A673 (cell line): ENCODE results near the gene CFHR5.
"Not testable (repeated sequence)": the region's sequence is repeated elsewhere in the genome, so short reads cannot be mapped to it uniquely, and the experiment has no call there.

Experiments
- EZH2 ChIP-seq: fragments of 200-600 bp; sonication (generic); IDR thresholded peaks from 2 replicates; pipeline ENCODE4 v1.6.1; 2017; ENCODE audit warnings: borderline replicate concordance, low read depth, mild to moderate bottlenecking, mixed read lengths, antibody characterized with exemption, low read length; ENCODE audit not compliant: poor library complexity, severe bottlenecking
- TF ChIP-seq, protein P1 (sequence below): fragments of 300-800, 200-600 bp; sonication (generic); conservative IDR thresholded peaks from 2 replicates; pipeline ENCODE4 v1.5.1; 2017; ENCODE audit warnings: low read depth, mild to moderate bottlenecking, antibody characterized with exemption, low read length, moderate library complexity, mixed read lengths

DNA sequence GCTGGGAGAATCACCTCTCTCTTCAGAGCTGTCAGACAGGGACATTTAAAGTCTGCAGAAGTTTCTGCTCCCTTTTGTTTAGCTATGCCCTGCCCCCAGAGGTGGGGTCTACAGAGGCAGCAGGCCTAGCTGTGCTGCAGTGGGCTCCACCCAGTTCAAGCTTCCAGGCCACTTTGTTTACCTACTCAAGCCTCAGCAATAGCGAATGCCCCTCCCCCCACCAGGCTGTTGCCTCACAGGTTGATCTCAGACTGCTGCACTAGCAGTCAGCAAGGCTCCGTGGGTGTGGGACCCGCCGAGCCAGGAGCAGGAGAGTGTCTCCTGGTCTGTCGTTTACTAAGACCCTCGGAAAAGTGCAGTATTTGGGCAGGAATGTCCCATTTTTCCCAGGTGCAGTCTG, 35.9 kb upstream of the CFHR5 start:
- TF ChIP-seq, protein P1, sequence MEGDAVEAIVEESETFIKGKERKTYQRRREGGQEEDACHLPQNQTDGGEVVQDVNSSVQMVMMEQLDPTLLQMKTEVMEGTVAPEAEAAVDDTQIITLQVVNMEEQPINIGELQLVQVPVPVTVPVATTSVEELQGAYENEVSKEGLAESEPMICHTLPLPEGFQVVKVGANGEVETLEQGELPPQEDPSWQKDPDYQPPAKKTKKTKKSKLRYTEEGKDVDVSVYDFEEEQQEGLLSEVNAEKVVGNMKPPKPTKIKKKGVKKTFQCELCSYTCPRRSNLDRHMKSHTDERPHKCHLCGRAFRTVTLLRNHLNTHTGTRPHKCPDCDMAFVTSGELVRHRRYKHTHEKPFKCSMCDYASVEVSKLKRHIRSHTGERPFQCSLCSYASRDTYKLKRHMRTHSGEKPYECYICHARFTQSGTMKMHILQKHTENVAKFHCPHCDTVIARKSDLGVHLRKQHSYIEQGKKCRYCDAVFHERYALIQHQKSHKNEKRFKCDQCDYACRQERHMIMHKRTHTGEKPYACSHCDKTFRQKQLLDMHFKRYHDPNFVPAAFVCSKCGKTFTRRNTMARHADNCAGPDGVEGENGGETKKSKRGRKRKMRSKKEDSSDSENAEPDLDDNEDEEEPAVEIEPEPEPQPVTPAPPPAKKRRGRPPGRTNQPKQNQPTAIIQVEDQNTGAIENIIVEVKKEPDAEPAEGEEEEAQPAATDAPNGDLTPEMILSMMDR, result not testable (repeated sequence)
- not testable (repeated sequence) for TF ChIP-seq EZH2
